WTC11 (cell line): ENCODE results near the gene ABCC6.
"Not testable (repeated sequence)": the region's sequence is repeated elsewhere in the genome, so short reads cannot be mapped to it uniquely, and the experiment has no call there.

Source experiments
- CREB1 ChIP-seq: sonication (generic); formaldehyde crosslinking; IDR thresholded peaks from 2 replicates; pipeline ENCODE4 v1.8.0; 2023; ENCODE audit warnings: mild to moderate bottlenecking, missing genetic modification reagents
- CTCF ChIP-seq: fragments of 200-600 bp; IDR thresholded peaks from 2 replicates; pipeline ENCODE4 v1.8.0; 2022; ENCODE audit warnings: antibody characterized with exemption
- FOXP4 ChIP-seq: sonication (generic); formaldehyde crosslinking; IDR thresholded peaks from 2 replicates; pipeline ENCODE4 v1.8.0; 2022; ENCODE audit warnings: mild to moderate bottlenecking, missing genetic modification reagents
- MAX ChIP-seq: sonication (generic); formaldehyde crosslinking; IDR thresholded peaks from 2 replicates; pipeline ENCODE4 v1.8.0; 2022; ENCODE audit warnings: mild to moderate bottlenecking, missing genetic modification reagents
- NFE2L1 ChIP-seq: sonication (generic); formaldehyde crosslinking; IDR thresholded peaks from 2 replicates; pipeline ENCODE4 v1.8.1; 2023; ENCODE audit warnings: missing genetic modification reagents
- NR2C2 ChIP-seq: sonication (generic); formaldehyde crosslinking; IDR thresholded peaks from 2 replicates; pipeline ENCODE4 v1.8.0; 2022; ENCODE audit warnings: mild to moderate bottlenecking, missing genetic modification reagents
- USF2 ChIP-seq: sonication (generic); formaldehyde crosslinking; IDR thresholded peaks from 2 replicates; pipeline ENCODE4 v1.8.1; 2023; ENCODE audit warnings: mild to moderate bottlenecking, missing genetic modification reagents, moderate library complexity
- ZNF121 ChIP-seq: sonication (generic); formaldehyde crosslinking; IDR thresholded peaks from 2 replicates; pipeline ENCODE4 v1.8.0; 2023; ENCODE audit warnings: missing genetic modification reagents
- ZNF219 ChIP-seq: sonication (generic); formaldehyde crosslinking; IDR thresholded peaks from 2 replicates; pipeline ENCODE4 v1.8.0; 2023; ENCODE audit warnings: missing genetic modification reagents, mild to moderate bottlenecking, borderline replicate concordance
- ZNF263 ChIP-seq: sonication (generic); formaldehyde crosslinking; IDR thresholded peaks from 2 replicates; pipeline ENCODE4 v1.8.1; 2022; ENCODE audit warnings: low read depth, mild to moderate bottlenecking, moderate library complexity, missing genetic modification reagents
- ZNF423 ChIP-seq: fragments of 250-450 bp; sonication (Bioruptor Pico); IDR thresholded peaks from 2 replicates; pipeline ENCODE4 v2.1.2; 2022; ENCODE audit warnings: mild to moderate bottlenecking, moderate library complexity

GRCh38 chr16:16271658-16272057, 48.4 kb upstream of the ABCC6 start:
- not testable (repeated sequence) for TF ChIP-seq USF2 (CRISPR knock-in tag); CTCF; ZNF121 (CRISPR knock-in tag); ZNF263; ZNF219 (CRISPR knock-in tag); NR2C2 (CRISPR knock-in tag); ZNF423; FOXP4; NFE2L1; MAX (CRISPR knock-in tag); CREB1
